AML-193 (cell line): ENCODE measurements around the gene ACTR3C.
"Not testable (repeated sequence)": the region's sequence is repeated elsewhere in the genome, so short reads cannot be mapped to it uniquely, and the experiment has no call there.

Experiments used
- DNase-seq, 2 experiments: peaks; one replicate each; lab custom pipeline; 2025; lab: John Stamatoyannopoulos, UW

ACTR3C gene

GRCh38 chr7:150202894-150203293 lies 120.5 kb downstream of the ACTR3C start:
- not testable (repeated sequence) for DNase-seq
